H1 (cell line): ENCODE measurements around the gene ADAMTS14.

Experiments used
- CHD2 ChIP-seq: IDR thresholded peaks from 2 replicates; pipeline ENCODE4 v1.6.1; 2012; ENCODE audit warnings: low read length, improper control_type of control experiment
- HDAC2 ChIP-seq, 2 experiments: fragments of 300-600 bp in 1 of 2; sonication (generic) in 1 of 2; IDR thresholded peaks; 2 replicates each; pipeline ENCODE4 v1.6.1; 2011 to 2012; ENCODE audit warnings: low read depth in 2 of 2, low read length in 2 of 2, mild to moderate bottlenecking in 2 of 2, moderate library complexity in 2 of 2, borderline replicate concordance in 1 of 2, inconsistent platforms in 1 of 2
- MAFK ChIP-seq: IDR thresholded peaks from 2 replicates; pipeline ENCODE4 v1.6.1; 2012; ENCODE audit warnings: low read depth, mild to moderate bottlenecking, improper control_type of control experiment, low read length
- PHF8 ChIP-seq: fragments of 200-600 bp; sonication (generic); conservative IDR thresholded peaks from 2 replicates; pipeline ENCODE4 v1.7.1; 2012; ENCODE audit warnings: low read depth, mild to moderate bottlenecking, inconsistent platforms, low read length, moderate library complexity
- POLR2A ChIP-seq, 2 experiments: IDR thresholded peaks; 1 replicate in 1 of 2; 2 replicates in 1 of 2; pipeline ENCODE4 v1.6.1; 2011; ENCODE audit warnings: low read depth in 2 of 2, low read length in 2 of 2, mild to moderate bottlenecking in 2 of 2; ENCODE audit errors: control extremely low read depth in 1 of 2
- POLR2AphosphoS5 ChIP-seq: IDR thresholded peaks from 2 replicates; pipeline ENCODE4 v1.6.1; 2011; ENCODE audit warnings: low read depth, low read length
- RXRA ChIP-seq: IDR thresholded peaks from 2 replicates; pipeline ENCODE4 v1.6.1; 2011; ENCODE audit warnings: low read depth, mild to moderate bottlenecking, low read length, moderate library complexity; ENCODE audit not compliant: insufficient read depth
- SUZ12 ChIP-seq: fragments of 200-600 bp; sonication (generic); IDR thresholded peaks from 2 replicates; pipeline ENCODE4 v1.6.1; 2012; ENCODE audit warnings: mild to moderate bottlenecking, inconsistent platforms, low read length, moderate library complexity, mixed read lengths
- TBP ChIP-seq: IDR thresholded peaks from 2 replicates; pipeline ENCODE4 v1.6.1; 2011; ENCODE audit warnings: low read depth, low read length, improper control_type of control experiment
- TF ChIP-seq, protein P1 (sequence below), 3 experiments: IDR thresholded peaks; 1 replicate in 2 of 3; 2 replicates in 1 of 3; pipeline versions ENCODE4 v1.5.1 to v1.6.1; 2011; ENCODE audit warnings: low read length in 3 of 3, mild to moderate bottlenecking in 3 of 3, inconsistent platforms in 2 of 3, low read depth in 1 of 3, moderate library complexity in 1 of 3; ENCODE audit not compliant: insufficient read depth in 1 of 3; ENCODE audit errors: control extremely low read depth in 1 of 3
- TF ChIP-seq, protein P2 (sequence below): IDR thresholded peaks from 2 replicates; pipeline ENCODE4 v1.6.1; 2011; ENCODE audit warnings: low read depth, mild to moderate bottlenecking, low read length; ENCODE audit not compliant: insufficient read depth
- TF ChIP-seq, protein P3 (sequence below): IDR thresholded peaks from 2 replicates; pipeline ENCODE4 v1.6.1; 2011; ENCODE audit warnings: low read length, improper control_type of control experiment

DNA sequence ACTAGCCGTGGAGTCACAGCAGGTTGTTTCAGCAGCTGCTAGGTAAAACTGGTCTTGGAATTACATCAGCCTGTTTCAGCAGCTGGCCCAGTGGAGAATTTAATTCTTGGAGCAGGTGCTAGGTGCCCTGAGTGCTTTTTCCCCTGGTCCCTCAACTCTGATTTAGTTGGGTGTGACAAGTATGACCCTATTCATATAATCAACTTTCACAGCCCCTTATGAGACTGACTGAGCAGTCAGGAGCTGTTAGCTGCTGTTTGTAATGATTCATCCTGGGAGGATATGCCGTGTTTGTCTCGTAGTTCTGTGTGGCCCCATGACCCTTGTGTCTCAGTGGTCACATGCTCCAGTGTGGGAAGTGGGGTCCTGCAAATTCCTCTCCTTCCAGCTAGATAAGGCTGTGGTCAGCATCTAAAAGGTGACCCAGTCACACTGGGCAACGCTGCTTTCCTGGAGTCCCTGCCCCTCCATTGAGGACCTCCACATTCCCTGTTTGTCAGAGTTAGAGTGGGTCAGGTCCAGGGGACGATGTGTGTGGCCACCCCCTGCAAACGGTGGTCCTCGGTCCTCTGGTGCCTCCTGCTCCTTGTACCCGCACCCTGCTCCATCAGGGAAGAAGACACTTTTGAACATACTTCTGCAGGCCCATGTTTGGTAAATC is 84.5 kb downstream of the ADAMTS14 start:
- TF ChIP-seq POLR2AphosphoS5 (no peak), MAFK (no peak), CHD2 (no peak), POLR2A (IDR thresholded peaks at IDR 0.05; ENCODE audit: control extremely low read depth in 1 of 2, low read depth in 2 of 2, low read length in 2 of 2) (no peak), PHF8 (no peak), HDAC2 (IDR thresholded peaks at IDR 0.05; ENCODE audit: borderline replicate concordance in 1 of 2, low read depth in 2 of 2, low read length in 2 of 2) (no peak), TBP (no peak), RXRA (no peak), SUZ12 (no peak)
- TF ChIP-seq, protein P1, sequence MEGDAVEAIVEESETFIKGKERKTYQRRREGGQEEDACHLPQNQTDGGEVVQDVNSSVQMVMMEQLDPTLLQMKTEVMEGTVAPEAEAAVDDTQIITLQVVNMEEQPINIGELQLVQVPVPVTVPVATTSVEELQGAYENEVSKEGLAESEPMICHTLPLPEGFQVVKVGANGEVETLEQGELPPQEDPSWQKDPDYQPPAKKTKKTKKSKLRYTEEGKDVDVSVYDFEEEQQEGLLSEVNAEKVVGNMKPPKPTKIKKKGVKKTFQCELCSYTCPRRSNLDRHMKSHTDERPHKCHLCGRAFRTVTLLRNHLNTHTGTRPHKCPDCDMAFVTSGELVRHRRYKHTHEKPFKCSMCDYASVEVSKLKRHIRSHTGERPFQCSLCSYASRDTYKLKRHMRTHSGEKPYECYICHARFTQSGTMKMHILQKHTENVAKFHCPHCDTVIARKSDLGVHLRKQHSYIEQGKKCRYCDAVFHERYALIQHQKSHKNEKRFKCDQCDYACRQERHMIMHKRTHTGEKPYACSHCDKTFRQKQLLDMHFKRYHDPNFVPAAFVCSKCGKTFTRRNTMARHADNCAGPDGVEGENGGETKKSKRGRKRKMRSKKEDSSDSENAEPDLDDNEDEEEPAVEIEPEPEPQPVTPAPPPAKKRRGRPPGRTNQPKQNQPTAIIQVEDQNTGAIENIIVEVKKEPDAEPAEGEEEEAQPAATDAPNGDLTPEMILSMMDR (IDR thresholded peaks at IDR 0.05; ENCODE audit: control extremely low read depth in 1 of 3, insufficient read depth in 1 of 3, low read depth in 1 of 3, low read length in 3 of 3), result no peak
- TF ChIP-seq, protein P2, sequence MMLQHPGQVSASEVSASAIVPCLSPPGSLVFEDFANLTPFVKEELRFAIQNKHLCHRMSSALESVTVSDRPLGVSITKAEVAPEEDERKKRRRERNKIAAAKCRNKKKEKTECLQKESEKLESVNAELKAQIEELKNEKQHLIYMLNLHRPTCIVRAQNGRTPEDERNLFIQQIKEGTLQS, result no peak
- TF ChIP-seq, protein P3, sequence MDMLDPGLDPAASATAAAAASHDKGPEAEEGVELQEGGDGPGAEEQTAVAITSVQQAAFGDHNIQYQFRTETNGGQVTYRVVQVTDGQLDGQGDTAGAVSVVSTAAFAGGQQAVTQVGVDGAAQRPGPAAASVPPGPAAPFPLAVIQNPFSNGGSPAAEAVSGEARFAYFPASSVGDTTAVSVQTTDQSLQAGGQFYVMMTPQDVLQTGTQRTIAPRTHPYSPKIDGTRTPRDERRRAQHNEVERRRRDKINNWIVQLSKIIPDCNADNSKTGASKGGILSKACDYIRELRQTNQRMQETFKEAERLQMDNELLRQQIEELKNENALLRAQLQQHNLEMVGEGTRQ, result no peak
